H9 (cell line): ENCODE measurements around the gene MOB3B. TPM values are rescaled to one million over a fixed set of nuclear protein-coding genes. Genes with fewer than 3 reads are reported as not detected.

ENCODE experiments used
- DNase-seq: peaks from one replicate; pipeline ENCODE4 v3.0.0-alpha.2; 2017
- H2AFZ ChIP-seq: one replicate; pipeline ENCODE4 v1.6.1; 2013; ENCODE audit warnings: mild to moderate bottlenecking, low read length, control low read depth, moderate library complexity
- H2AK5ac ChIP-seq: 2 replicates; pipeline ENCODE4 v1.6.1; 2013; ENCODE audit warnings: low read length, control low read depth, mixed read lengths; ENCODE audit not compliant: insufficient read length
- H2BK120ac ChIP-seq: one replicate; pipeline ENCODE4 v1.6.1; 2013; ENCODE audit warnings: low read depth, mild to moderate bottlenecking, low read length, control low read depth, inconsistent platforms; ENCODE audit not compliant: poor library complexity, severe bottlenecking
- H2BK12ac ChIP-seq: 2 replicates; pipeline ENCODE4 v1.6.1; 2013; ENCODE audit warnings: low read length, control low read depth, mixed read lengths, low read depth; ENCODE audit not compliant: insufficient read length
- H2BK15ac ChIP-seq: 2 replicates; pipeline ENCODE4 v1.6.1; 2013; ENCODE audit warnings: low read depth, low read length, control low read depth
- H2BK20ac ChIP-seq: one replicate; pipeline ENCODE4 v1.6.1; 2013; ENCODE audit warnings: low read depth, mild to moderate bottlenecking, low read length, control low read depth, inconsistent platforms; ENCODE audit not compliant: poor library complexity, severe bottlenecking
- H2BK5ac ChIP-seq: 2 replicates; pipeline ENCODE4 v1.6.1; 2013; ENCODE audit warnings: low read length, control low read depth, mixed read lengths; ENCODE audit not compliant: insufficient read length
- H3K14ac ChIP-seq: 2 replicates; pipeline ENCODE4 v1.6.1; 2013; ENCODE audit warnings: low read length, control low read depth; ENCODE audit not compliant: insufficient read depth
- H3K18ac ChIP-seq: 2 replicates; pipeline ENCODE4 v1.6.1; 2013; ENCODE audit warnings: low read depth, mild to moderate bottlenecking, mixed read lengths, low read length, control low read depth; ENCODE audit not compliant: insufficient read length
- H3K23ac ChIP-seq: 2 replicates; pipeline ENCODE4 v1.6.1; 2013; ENCODE audit warnings: low read length, control low read depth, mixed read lengths, low read depth; ENCODE audit not compliant: insufficient read length
- H3K23me2 ChIP-seq: 2 replicates; pipeline ENCODE4 v1.6.1; 2013; ENCODE audit warnings: low read depth, mild to moderate bottlenecking, mixed read lengths, low read length, control low read depth; ENCODE audit not compliant: insufficient read length, poor library complexity, severe bottlenecking
- H3K27ac ChIP-seq: 2 replicates; pipeline ENCODE4 v1.5.1; 2013; ENCODE audit warnings: low read length, control low read depth, mixed read lengths, low read depth; ENCODE audit not compliant: insufficient read length
- H3K27me3 ChIP-seq: 2 replicates; pipeline ENCODE4 v1.6.1; 2013; ENCODE audit warnings: low read length, control low read depth, inconsistent platforms; ENCODE audit not compliant: insufficient read depth
- H3K4ac ChIP-seq: 2 replicates; pipeline ENCODE4 v1.6.1; 2013; ENCODE audit warnings: low read depth, mild to moderate bottlenecking, control low read depth, inconsistent platforms, low read length, moderate library complexity
- H3K4me1 ChIP-seq: 2 replicates; pipeline ENCODE4 v1.6.1; 2013; ENCODE audit warnings: low read length, control low read depth, inconsistent platforms; ENCODE audit not compliant: insufficient read depth
- H3K4me2 ChIP-seq: 2 replicates; pipeline ENCODE4 v1.6.1; 2013; ENCODE audit warnings: low read length, control low read depth, mixed read lengths; ENCODE audit not compliant: insufficient read length, insufficient read depth
- H3K56ac ChIP-seq: 2 replicates; pipeline ENCODE4 v1.6.1; 2013; ENCODE audit warnings: low read depth, mild to moderate bottlenecking, mixed read lengths, low read length, control low read depth; ENCODE audit not compliant: insufficient read length
- H3K79me1 ChIP-seq: 2 replicates; pipeline ENCODE4 v1.6.1; 2013; ENCODE audit warnings: low read depth, mild to moderate bottlenecking, moderate library complexity, low read length, control low read depth, inconsistent platforms; ENCODE audit not compliant: insufficient read depth, poor library complexity, severe bottlenecking
- H3K79me2 ChIP-seq: 2 replicates; pipeline ENCODE4 v1.6.1; 2013; ENCODE audit warnings: low read length, control low read depth, inconsistent platforms; ENCODE audit not compliant: insufficient read depth
- H3K9ac ChIP-seq: 2 replicates; pipeline ENCODE4 v1.6.1; 2013; ENCODE audit warnings: low read length, control low read depth, mixed read lengths; ENCODE audit not compliant: insufficient read length; ENCODE audit errors: extremely low read depth
- H3K9me3 ChIP-seq: one replicate; pipeline ENCODE4 v1.6.1; 2013; ENCODE audit warnings: low read depth, low read length, inconsistent platforms; ENCODE audit not compliant: control insufficient read depth
- H3T11ph ChIP-seq: one replicate; pipeline ENCODE4 v1.6.1; 2013; ENCODE audit warnings: mild to moderate bottlenecking, low read length, control low read depth, inconsistent platforms
- H4K20me1 ChIP-seq: one replicate; pipeline ENCODE4 v1.6.1; 2013; ENCODE audit not compliant: control insufficient read depth, insufficient read length, insufficient read depth
- H4K5ac ChIP-seq: 2 replicates; pipeline ENCODE4 v1.6.1; 2013; ENCODE audit warnings: low read depth, mild to moderate bottlenecking, mixed read lengths, low read length, control low read depth; ENCODE audit not compliant: insufficient read length
- H4K8ac ChIP-seq: replicated peaks from 2 replicates; pipeline ENCODE4 v1.6.1; 2013; ENCODE audit warnings: low read length, control low read depth, mixed read lengths, low read depth; ENCODE audit not compliant: insufficient read length
- H4K91ac ChIP-seq: 2 replicates; pipeline ENCODE4 v1.6.1; 2013; ENCODE audit warnings: low read depth, mild to moderate bottlenecking, moderate library complexity, mixed read lengths, low read length, control low read depth; ENCODE audit not compliant: insufficient read length
- H3K27ac Mint-ChIP-seq, 3 experiments: 2 replicates in 2 of 3; 3 replicates in 1 of 3; pipeline ENCODE4 v1.8.0; 2020 to 2021; ENCODE audit warnings: mixed read lengths in 3 of 3, mild to moderate bottlenecking in 1 of 3, moderate library complexity in 1 of 3
- H3K27me3 Mint-ChIP-seq: 2 replicates; pipeline ENCODE4 v1.8.0; 2021; ENCODE audit warnings: low read depth, mild to moderate bottlenecking, moderate library complexity, mixed read lengths
- H3K36me3 Mint-ChIP-seq, 3 experiments: 2 replicates in 2 of 3; 3 replicates in 1 of 3; pipeline ENCODE4 v1.8.0; 2020 to 2021; ENCODE audit warnings: low read depth in 3 of 3, mixed read lengths in 3 of 3; ENCODE audit not compliant: insufficient read depth in 1 of 3
- H3K4me1 Mint-ChIP-seq, 2 experiments: 2 replicates each; pipeline ENCODE4 v1.8.0; 2020; ENCODE audit warnings: mixed read lengths in 2 of 2
- H3K4me3 Mint-ChIP-seq, 2 experiments: 2 replicates in 1 of 2; 3 replicates in 1 of 2; pipeline ENCODE4 v1.8.0; 2020 to 2021; ENCODE audit warnings: mild to moderate bottlenecking in 2 of 2, mixed read lengths in 2 of 2, moderate library complexity in 1 of 2
- H3K9me3 Mint-ChIP-seq, 2 experiments: 2 replicates in 1 of 2; 3 replicates in 1 of 2; pipeline ENCODE4 v1.8.0; 2020; ENCODE audit warnings: mild to moderate bottlenecking in 2 of 2, mixed read lengths in 2 of 2, moderate library complexity in 1 of 2
- WGBS: extraction: QIAGEN DNeasy Blood & Tissue Kit; methylation state at CpG from one replicate; pipeline ENCODE4 v1.1.7; 2013; ENCODE audit warnings: missing lambda C conversion rate, low lambda C conversion rate, mixed read lengths; ENCODE audit not compliant: insufficient read length; ENCODE audit errors: extremely low coverage; 5-methylcytosine and 5-hydroxymethylcytosine counted together
- total RNA-seq: library from RNA; stranded (reverse); gene quantifications from 2 replicates; pipeline ENCODE4 v1.2.1, GENCODE V29; 2021
- TF ChIP-seq, protein P1 (sequence below): fragments of 200-600 bp; sonication (generic); conservative IDR thresholded peaks from 3 replicates; pipeline ENCODE4 v1.8.0; 2021; ENCODE audit warnings: antibody characterized with exemption, mild to moderate bottlenecking

MOB3B gene
- total RNA-seq, 1 experiment from 2014 or later = 9.8 TPM

DNA sequence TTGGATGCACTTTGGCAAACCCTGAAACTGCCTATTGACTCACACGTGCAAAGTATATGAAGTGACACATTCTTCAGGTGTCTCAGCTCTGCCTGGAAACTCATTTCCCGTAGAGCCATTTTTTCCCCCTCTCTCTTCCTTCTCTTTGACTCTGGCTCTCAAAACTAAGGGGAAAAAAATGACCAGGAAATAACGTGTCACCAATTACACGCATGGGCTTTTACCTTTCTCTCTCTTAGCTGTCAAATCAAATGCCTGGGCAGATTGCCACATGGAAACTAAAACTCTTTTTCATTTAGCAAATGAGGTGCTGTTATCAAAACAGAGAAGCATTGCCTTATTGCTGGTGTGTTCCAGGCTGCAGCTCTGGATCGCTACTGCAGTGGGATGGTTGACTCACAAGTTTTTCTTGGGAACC, 23.9 kb downstream of the MOB3B start:
- H3K18ac ChIP-seq = no peak overlapping the region
- no peak for DNase-seq
- no peak overlapping the region for H4K8ac ChIP-seq
- H2AK5ac ChIP-seq = no peak overlapping the region
- H3K4ac ChIP-seq = no peak overlapping the region
- no peak overlapping the region for H3K9ac ChIP-seq
- peaks cover 13 to 17% (median 14%) of the 10 kb centered on the region in 3 experiments for H3K36me3 Mint-ChIP-seq
- H3K23ac ChIP-seq = no peak overlapping the region
- H3K9me3 Mint-ChIP-seq = peaks cover 2 to 8% of the 10 kb centered on the region in 2 experiments; a peak in 2 of 5 replicates
- peaks cover 3% of the 10 kb centered on the region; the same call in 1 of the 2 replicates for H3K4me1 ChIP-seq
- no peak overlapping the region for H3K27ac Mint-ChIP-seq
- peaks cover 12 to 23% of the 10 kb centered on the region in 2 experiments for H3K4me1 Mint-ChIP-seq
- no peak overlapping the region for H2AFZ ChIP-seq
- H4K5ac ChIP-seq = no peak overlapping the region
- no peaks in the 10 kb centered on the region for H3K79me1 ChIP-seq
- no peak overlapping the region for H2BK15ac ChIP-seq
- H3K27me3 ChIP-seq = no peaks in the 10 kb centered on the region
- H3K27me3 Mint-ChIP-seq = no peaks in the 10 kb centered on the region
- H2BK5ac ChIP-seq = no peak overlapping the region
- no peak overlapping the region for H3K27ac ChIP-seq
- H4K91ac ChIP-seq = no peak overlapping the region
- no peak overlapping the region for H3K4me3 Mint-ChIP-seq
- no peak overlapping the region for H2BK20ac ChIP-seq
- H3K9me3 ChIP-seq = no peaks in the 10 kb centered on the region
- no CpG with 5 or more reads among the region's 5 CpGs for WGBS
- H3K56ac ChIP-seq = no peak overlapping the region
- no peak overlapping the region for H2BK120ac ChIP-seq
- no peak overlapping the region for H3K14ac ChIP-seq
- no peaks in the 10 kb centered on the region for H3K23me2 ChIP-seq
- no peak overlapping the region for H2BK12ac ChIP-seq
- H4K20me1 ChIP-seq = no peaks in the 10 kb centered on the region
- no peak overlapping the region for H3T11ph ChIP-seq
- H3K79me2 ChIP-seq = no peaks in the 10 kb centered on the region
- TF ChIP-seq, protein P1, sequence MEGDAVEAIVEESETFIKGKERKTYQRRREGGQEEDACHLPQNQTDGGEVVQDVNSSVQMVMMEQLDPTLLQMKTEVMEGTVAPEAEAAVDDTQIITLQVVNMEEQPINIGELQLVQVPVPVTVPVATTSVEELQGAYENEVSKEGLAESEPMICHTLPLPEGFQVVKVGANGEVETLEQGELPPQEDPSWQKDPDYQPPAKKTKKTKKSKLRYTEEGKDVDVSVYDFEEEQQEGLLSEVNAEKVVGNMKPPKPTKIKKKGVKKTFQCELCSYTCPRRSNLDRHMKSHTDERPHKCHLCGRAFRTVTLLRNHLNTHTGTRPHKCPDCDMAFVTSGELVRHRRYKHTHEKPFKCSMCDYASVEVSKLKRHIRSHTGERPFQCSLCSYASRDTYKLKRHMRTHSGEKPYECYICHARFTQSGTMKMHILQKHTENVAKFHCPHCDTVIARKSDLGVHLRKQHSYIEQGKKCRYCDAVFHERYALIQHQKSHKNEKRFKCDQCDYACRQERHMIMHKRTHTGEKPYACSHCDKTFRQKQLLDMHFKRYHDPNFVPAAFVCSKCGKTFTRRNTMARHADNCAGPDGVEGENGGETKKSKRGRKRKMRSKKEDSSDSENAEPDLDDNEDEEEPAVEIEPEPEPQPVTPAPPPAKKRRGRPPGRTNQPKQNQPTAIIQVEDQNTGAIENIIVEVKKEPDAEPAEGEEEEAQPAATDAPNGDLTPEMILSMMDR = no peak
- H3K4me2 ChIP-seq = no peak overlapping the region
